Measurements from ENCODE around the gene CACNA1C. TPM values are rescaled to one million over a fixed set of nuclear protein-coding genes. Genes with fewer than 3 reads are reported as not detected.
"Not testable (repeated sequence)": the region's sequence is repeated elsewhere in the genome, so short reads cannot be mapped to it uniquely, and the experiment has no call there.

The CACNA1C gene
- total RNA-seq, 4 donors from 2014 or later = 5.2 to 12.9 (median 6.3) TPM

DNA sequence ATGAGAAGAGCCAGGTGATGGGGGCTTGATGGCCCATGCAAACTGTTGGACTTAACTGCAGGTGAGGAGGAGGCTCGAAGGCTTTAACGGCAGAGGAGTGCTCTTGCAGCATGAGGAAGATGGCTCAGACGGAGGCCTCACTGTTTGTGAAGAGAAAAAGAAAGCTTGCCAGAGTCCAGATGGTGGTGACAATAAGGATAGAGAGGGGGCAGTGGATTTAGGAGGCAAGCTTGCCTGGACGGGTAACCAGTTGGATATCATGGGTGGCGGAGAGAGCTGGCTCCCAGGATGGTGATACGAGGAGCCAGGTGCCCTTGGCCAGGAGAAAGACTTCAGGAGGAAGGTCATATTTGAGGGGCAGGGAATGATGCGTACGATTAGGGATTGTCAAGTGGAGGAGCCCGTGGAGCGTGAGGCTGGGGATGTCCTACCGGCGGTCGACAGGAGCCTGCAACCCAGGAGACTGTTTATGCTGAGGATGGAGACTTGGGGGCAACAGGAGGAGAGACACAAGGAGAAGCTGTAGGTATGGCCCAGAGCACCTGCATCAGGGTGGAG, 71.8 kb downstream of the CACNA1C start:
- Histone ChIP-seq H3K4me1 (peaks cover 0 to 8% (median 0%) of the 10 kb centered on the region in 4 donors), H3K4me3 (no peak overlapping the region), H3K27ac (no peak overlapping the region), H3K27me3 (no peaks in the 10 kb centered on the region), H3K9me3 (no peaks in the 10 kb centered on the region), H3K36me3 (no peaks in the 10 kb centered on the region)
- TF ChIP-seq POLR2A (IDR thresholded peaks at IDR 0.05) (no peak), EP300 (IDR thresholded peaks at IDR 0.05) (no peak)
- TF ChIP-seq, protein P1, sequence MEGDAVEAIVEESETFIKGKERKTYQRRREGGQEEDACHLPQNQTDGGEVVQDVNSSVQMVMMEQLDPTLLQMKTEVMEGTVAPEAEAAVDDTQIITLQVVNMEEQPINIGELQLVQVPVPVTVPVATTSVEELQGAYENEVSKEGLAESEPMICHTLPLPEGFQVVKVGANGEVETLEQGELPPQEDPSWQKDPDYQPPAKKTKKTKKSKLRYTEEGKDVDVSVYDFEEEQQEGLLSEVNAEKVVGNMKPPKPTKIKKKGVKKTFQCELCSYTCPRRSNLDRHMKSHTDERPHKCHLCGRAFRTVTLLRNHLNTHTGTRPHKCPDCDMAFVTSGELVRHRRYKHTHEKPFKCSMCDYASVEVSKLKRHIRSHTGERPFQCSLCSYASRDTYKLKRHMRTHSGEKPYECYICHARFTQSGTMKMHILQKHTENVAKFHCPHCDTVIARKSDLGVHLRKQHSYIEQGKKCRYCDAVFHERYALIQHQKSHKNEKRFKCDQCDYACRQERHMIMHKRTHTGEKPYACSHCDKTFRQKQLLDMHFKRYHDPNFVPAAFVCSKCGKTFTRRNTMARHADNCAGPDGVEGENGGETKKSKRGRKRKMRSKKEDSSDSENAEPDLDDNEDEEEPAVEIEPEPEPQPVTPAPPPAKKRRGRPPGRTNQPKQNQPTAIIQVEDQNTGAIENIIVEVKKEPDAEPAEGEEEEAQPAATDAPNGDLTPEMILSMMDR (IDR thresholded peaks at IDR 0.05) = no peak
- no peak for DNase-seq (ENCODE audit: low spot score in 2 of 2)
- 86 to 90% methylated on average over 13 of the region's 13 CpGs for WGBS, 2 donors

- H3K4me3 ChIP-seq = no peak overlapping the region
- no peaks in the 10 kb centered on the region for H3K27me3 ChIP-seq
- no peaks in the 10 kb centered on the region for H3K4me1 ChIP-seq
- 83 to 85% methylated on average over 11 of the region's 11 CpGs for WGBS, 2 donors
- H3K27ac ChIP-seq = no peak overlapping the region
- no peaks in the 10 kb centered on the region for H3K36me3 ChIP-seq
- TF ChIP-seq, protein P1 (IDR thresholded peaks at IDR 0.05) = no peak
- no peak for TF ChIP-seq EP300 (IDR thresholded peaks at IDR 0.05)
- no peak for TF ChIP-seq POLR2A (IDR thresholded peaks at IDR 0.05)
- H3K9me3 ChIP-seq = no peaks in the 10 kb centered on the region
- DNase-seq (ENCODE audit: low spot score in 2 of 2) = no peak
Observed at GRCh38 chr12:2125651-2126522, 73.1 kb downstream of the CACNA1C start.

GRCh38 chr12:2126676-2127406, 74.1 kb downstream of the CACNA1C start:
- Histone ChIP-seq H3K27me3 (no peaks in the 10 kb centered on the region), H3K27ac (no peak overlapping the region), H3K4me3 (no peak overlapping the region), H3K4me1 (no peaks in the 10 kb centered on the region), H3K36me3 (no peaks in the 10 kb centered on the region), H3K9me3 (no peaks in the 10 kb centered on the region)
- WGBS, 2 donors = 80 to 84% methylated on average over 8 of the region's 8 CpGs
- TF ChIP-seq POLR2A (IDR thresholded peaks at IDR 0.05) (no peak), EP300 (IDR thresholded peaks at IDR 0.05) (no peak)
- TF ChIP-seq, protein P1 (IDR thresholded peaks at IDR 0.05) = no peak
- no peak for DNase-seq (ENCODE audit: low spot score in 2 of 2)

- H3K4me3 ChIP-seq = no peak overlapping the region
- no peaks in the 10 kb centered on the region for H3K27me3 ChIP-seq
- H3K4me1 ChIP-seq = no peaks in the 10 kb centered on the region
- H3K36me3 ChIP-seq = no peaks in the 10 kb centered on the region
- no peak overlapping the region for H3K27ac ChIP-seq
- no peak for TF ChIP-seq EP300 (IDR thresholded peaks at IDR 0.05)
- no peak for TF ChIP-seq POLR2A (IDR thresholded peaks at IDR 0.05)
- TF ChIP-seq, protein P1 (IDR thresholded peaks at IDR 0.05) = no peak
- DNase-seq (ENCODE audit: low spot score in 2 of 2) = no peak
- 75 to 76% methylated on average over 7 of the region's 7 CpGs for WGBS, 2 donors
- no peaks in the 10 kb centered on the region for H3K9me3 ChIP-seq
Observed at GRCh38 chr12:2129076-2129475, 76.3 kb downstream of the CACNA1C start.

DNA sequence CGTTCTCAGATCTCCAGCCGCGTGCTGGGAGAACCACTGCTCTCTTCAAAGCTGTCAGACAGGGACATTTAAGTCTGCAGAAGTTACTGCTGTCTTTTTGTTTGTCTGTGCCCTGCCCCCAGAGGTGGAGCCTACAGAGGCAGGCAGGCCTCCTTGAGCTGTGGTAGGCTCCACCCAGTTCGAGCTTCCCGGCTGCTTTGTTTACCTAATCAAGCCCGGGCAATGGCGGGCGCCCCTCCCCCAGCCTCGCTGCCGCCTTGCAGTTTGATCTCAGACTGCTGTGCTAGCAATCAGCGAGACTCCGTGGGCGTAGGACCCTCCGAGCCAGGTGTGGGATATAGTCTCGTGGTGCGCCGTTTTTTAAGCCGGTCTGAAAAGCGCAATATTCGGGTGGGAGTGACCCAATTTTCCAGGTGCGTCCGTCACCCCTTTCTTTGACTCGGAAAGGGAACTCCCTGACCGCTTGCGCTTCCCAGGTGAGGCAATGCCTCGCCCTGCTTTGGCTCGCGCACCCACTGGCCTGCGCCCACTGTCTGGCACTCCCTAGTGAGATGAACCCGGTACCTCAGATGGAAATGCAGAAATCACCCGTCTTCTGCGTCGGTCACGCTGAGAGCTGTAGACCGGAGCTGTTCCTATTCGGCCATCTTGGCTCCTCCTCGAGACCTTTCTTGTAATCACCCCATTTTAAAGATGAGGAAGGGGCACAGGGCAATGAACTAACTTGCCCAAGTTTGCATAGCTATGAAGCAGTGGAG, 83.1 kb downstream of the CACNA1C start:
- not testable (repeated sequence) for H3K4me3 ChIP-seq; DNase-seq (ENCODE audit: low spot score in 2 of 2); H3K27ac ChIP-seq; H3K36me3 ChIP-seq; H3K9me3 ChIP-seq; H3K4me1 ChIP-seq; H3K27me3 ChIP-seq
- WGBS, 2 donors = 95 to 96% methylated on average over 17 to 18 of the region's 37 CpGs

Measured in tibial nerve (tissue), 4 donors.